OCI-LY3 (cell line): ENCODE results near the gene GAL3ST1.

Experiments
- H2AFZ ChIP-seq: fragments of 200-600, 300-600 bp; shearing (Covaris generic); 2 replicates; pipeline ENCODE4 v1.6.0; 2014; ENCODE audit warnings: antibody characterized with exemption, low read depth, low read length
- H3K27ac ChIP-seq: fragments of 200-600, 300-600 bp; sonication (generic); 2 replicates; pipeline ENCODE4 v1.5.1; 2014; ENCODE audit warnings: mild to moderate bottlenecking, low read length, moderate library complexity, mixed read lengths
- H3K27me3 ChIP-seq: fragments of 200-600, 300-600 bp; sonication (generic); 2 replicates; pipeline ENCODE4 v1.6.1; 2014; ENCODE audit warnings: low read depth, low read length, mixed read lengths
- H3K36me3 ChIP-seq: fragments of 200-600, 300-600 bp; sonication (generic); replicated peaks from 2 replicates; pipeline ENCODE3; 2014; ENCODE audit warnings: low read depth, low read length, mixed read lengths
- H3K4me1 ChIP-seq: fragments of 300-600, 200-600 bp; sonication (generic); 2 replicates; pipeline ENCODE4 v1.6.1; 2014; ENCODE audit warnings: low read length, mixed read lengths
- H3K4me2 ChIP-seq: fragments of 200-600, 300-600 bp; sonication (generic); 2 replicates; pipeline ENCODE4 v1.6.1; 2014; ENCODE audit warnings: low read length, mixed read lengths
- H3K4me3 ChIP-seq: fragments of 300-600, 200-600 bp; sonication (generic); 2 replicates; pipeline ENCODE4 v1.5.1; 2014; ENCODE audit warnings: antibody characterized with exemption, mild to moderate bottlenecking, low read length, moderate library complexity
- H3K79me2 ChIP-seq: fragments of 300-600, 200-600 bp; shearing (Covaris generic); 2 replicates; pipeline ENCODE4 v1.6.1; 2014; ENCODE audit warnings: mild to moderate bottlenecking, low read length, mixed read lengths
- H3K9ac ChIP-seq: fragments of 300-600, 200-600 bp; shearing (Covaris generic); 2 replicates; pipeline ENCODE4 v1.6.0; 2014; ENCODE audit warnings: mild to moderate bottlenecking, low read length, moderate library complexity
- H3K9me3 ChIP-seq: fragments of 200-600, 300-600 bp; shearing (Covaris generic); 2 replicates; pipeline ENCODE4 v1.6.1; 2014; ENCODE audit warnings: low read length, mixed read lengths; ENCODE audit not compliant: insufficient read depth
- H4K20me1 ChIP-seq: fragments of 200-600, 300-600 bp; sonication (generic); 2 replicates; pipeline ENCODE4 v1.6.1; 2016; ENCODE audit warnings: low read length, mixed read lengths; ENCODE audit not compliant: insufficient read depth
- EZH2phosphoT487 ChIP-seq: fragments of 200-600 bp; shearing (Covaris generic); IDR thresholded peaks from 2 replicates; pipeline ENCODE4 v1.6.1; 2018; ENCODE audit warnings: antibody characterized with exemption, mixed run types, low read depth
- TF ChIP-seq, protein P1 (sequence below): fragments of 200-600, 300-600 bp; sonication (generic); IDR thresholded peaks from 2 replicates; pipeline ENCODE4 v1.5.1; 2014; ENCODE audit warnings: antibody characterized with exemption, low read length, low read depth

Gene GAL3ST1

DNA sequence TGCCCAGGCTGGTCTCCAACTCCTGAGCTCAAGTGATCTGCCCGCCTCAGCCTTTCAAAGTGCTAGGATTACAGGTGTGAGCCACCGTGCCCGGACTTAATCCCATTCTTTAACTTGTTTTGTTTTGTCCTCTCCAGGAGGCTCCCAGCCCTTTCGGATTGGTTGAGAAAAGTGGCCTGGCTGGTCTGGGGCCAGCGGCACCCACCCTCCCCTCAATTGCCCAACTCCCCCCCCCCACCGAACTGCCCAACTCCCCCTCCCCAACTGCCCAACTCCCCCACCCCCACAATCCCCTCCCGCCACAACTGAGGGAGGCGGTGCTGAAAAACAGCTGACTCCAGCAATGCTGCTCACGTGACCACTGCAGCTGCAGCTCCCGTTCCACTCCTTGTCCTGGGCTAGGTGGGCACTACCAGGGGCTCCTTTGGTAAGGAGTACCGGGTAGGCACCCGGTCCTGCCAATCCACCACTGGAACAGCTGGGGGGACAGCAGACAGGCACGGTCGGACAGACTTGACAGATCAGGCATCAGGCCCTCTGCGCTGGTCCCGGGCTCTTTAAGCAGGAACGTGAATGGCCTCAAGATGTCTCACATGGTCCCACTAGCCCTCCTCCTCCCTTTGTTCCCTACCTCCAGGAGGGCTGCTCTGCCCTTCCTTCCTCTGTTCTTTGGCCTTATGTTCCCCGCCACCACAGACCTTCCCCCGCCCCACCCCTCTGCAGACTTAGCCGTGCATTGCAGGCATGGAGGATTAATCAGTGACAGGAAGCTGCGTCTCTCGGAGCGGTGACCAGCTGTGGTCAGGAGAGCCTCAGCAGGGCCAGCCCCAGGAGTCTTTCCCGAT is 32.2 kb upstream of the GAL3ST1 start, which contains the start of gene TCN2:
TCN2 (plus strand) TSS at position 720 of the 845 bp plus-strand sequence. CDS start 158 bp downstream, outside the sequence.
- Histone ChIP-seq H3K27ac (no peak within 1 kb of the TSS), H3K4me1 (peaks cover 49% of the 10 kb centered on the region), H3K9ac (peak within 1 kb of the TSS; percentile 66), H3K4me3 (peak within 1 kb of the TSS; percentile 89), H3K4me2 (peak within 1 kb of the TSS; percentile 93), H3K36me3 (no peaks in the 10 kb centered on the region), H4K20me1 (no peaks in the 10 kb centered on the region), H3K79me2 (no peaks in the 10 kb centered on the region), H2AFZ (peak within 1 kb of the TSS; percentile 99), H3K9me3 (no peaks in the 10 kb centered on the region), H3K27me3 (no peaks in the 10 kb centered on the region)
- TF ChIP-seq, protein P1, sequence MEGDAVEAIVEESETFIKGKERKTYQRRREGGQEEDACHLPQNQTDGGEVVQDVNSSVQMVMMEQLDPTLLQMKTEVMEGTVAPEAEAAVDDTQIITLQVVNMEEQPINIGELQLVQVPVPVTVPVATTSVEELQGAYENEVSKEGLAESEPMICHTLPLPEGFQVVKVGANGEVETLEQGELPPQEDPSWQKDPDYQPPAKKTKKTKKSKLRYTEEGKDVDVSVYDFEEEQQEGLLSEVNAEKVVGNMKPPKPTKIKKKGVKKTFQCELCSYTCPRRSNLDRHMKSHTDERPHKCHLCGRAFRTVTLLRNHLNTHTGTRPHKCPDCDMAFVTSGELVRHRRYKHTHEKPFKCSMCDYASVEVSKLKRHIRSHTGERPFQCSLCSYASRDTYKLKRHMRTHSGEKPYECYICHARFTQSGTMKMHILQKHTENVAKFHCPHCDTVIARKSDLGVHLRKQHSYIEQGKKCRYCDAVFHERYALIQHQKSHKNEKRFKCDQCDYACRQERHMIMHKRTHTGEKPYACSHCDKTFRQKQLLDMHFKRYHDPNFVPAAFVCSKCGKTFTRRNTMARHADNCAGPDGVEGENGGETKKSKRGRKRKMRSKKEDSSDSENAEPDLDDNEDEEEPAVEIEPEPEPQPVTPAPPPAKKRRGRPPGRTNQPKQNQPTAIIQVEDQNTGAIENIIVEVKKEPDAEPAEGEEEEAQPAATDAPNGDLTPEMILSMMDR: no peak
- TF ChIP-seq EZH2phosphoT487: no peak

DNA sequence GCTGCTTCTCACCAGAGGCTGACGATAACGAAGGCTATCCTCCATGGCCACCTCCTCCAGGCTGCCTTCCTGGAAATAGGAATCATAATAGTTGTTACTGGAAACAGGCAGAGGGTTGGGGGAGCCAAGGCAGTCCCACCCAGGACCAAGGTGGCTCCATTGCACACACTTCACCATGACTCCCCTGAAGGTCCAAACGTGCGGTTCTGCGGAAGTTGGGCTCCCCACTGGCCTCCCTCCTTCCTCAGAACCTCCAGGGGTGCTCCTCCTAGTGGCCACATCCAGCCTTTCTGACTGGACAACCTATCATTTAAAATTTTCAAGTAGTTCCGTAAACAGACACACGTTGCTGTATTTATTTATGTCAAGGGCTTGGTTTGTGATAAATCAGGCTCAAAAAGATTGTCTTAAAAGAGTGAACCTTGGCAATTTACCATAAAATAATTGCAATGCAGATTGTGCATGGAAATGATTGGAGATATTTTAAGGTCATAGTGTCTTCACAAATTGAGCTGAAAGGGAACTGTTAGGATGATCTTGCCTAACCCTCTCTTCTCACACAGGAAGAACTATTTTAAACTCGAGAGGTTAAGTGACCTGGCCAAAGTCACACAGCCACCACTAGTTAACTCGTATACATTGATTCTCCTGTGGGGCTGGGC is 31.1 kb upstream of the GAL3ST1 start:
- Histone ChIP-seq H3K4me1 (peaks cover 49% of the 10 kb centered on the region), H3K4me2 (peak overlapping the region; percentile 93), H4K20me1 (no peaks in the 10 kb centered on the region), H3K9ac (peak overlapping the region; percentile 66), H3K27me3 (no peaks in the 10 kb centered on the region), H3K27ac (no peak overlapping the region), H3K36me3 (no peaks in the 10 kb centered on the region), H3K79me2 (no peaks in the 10 kb centered on the region), H2AFZ (peak overlapping the region; percentile 99), H3K9me3 (no peaks in the 10 kb centered on the region), H3K4me3 (peak overlapping the region; percentile 89)
- TF ChIP-seq, protein P1: peak; percentile 89
- TF ChIP-seq EZH2phosphoT487: no peak

DNA sequence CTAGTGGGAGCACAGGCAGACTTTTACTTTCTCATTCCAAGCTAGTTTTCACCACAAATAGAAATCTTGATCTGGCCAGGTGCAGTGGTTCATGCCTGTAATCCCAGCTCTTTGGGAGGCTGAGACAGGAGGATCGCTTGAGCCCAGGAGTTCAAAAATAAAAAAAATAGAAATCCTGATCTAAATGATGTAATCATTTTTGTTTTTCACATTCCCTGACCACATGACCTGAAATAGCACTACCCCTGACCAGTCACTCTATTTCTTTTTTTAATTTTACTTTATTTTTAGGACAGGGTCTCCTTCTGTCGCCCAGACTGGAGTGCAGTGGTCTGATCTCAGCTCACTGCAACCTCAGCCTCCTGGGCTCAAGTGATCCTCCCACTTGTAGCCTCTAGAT is 30.3 kb upstream of the GAL3ST1 start:
- Histone ChIP-seq H2AFZ (no peak overlapping the region), H3K36me3 (no peaks in the 10 kb centered on the region), H3K79me2 (no peaks in the 10 kb centered on the region), H3K27ac (no peak overlapping the region), H3K9me3 (no peaks in the 10 kb centered on the region), H3K9ac (no peak overlapping the region), H3K4me1 (peaks cover 41% of the 10 kb centered on the region), H3K4me3 (no peak overlapping the region), H3K27me3 (no peaks in the 10 kb centered on the region), H4K20me1 (no peaks in the 10 kb centered on the region), H3K4me2 (no peak overlapping the region)
- TF ChIP-seq, protein P1: no peak
- no peak for TF ChIP-seq EZH2phosphoT487

DNA sequence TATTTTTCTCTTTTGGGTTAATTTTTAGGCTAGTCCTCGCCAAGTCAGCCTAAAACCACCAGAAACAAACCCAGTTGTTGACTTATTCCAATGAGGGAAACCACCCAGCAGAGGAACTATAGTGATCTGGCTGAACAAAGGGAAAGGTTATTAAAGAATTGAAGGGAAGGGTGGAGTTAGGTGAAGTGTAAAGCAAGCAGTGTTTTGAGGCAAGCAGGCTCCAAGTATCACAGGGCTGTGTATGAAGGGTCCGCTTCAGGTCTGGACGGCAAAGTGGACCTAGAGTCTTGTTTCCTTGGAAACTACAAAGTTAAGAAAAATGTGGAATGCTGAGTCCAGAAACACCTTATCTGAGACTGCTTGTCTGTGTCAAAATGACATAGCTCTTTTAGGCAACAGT is 29.3 kb upstream of the GAL3ST1 start:
- H3K9me3 ChIP-seq: no peaks in the 10 kb centered on the region
- no peak overlapping the region for H3K4me2 ChIP-seq
- H4K20me1 ChIP-seq: no peaks in the 10 kb centered on the region
- H3K27me3 ChIP-seq: no peaks in the 10 kb centered on the region
- H3K4me3 ChIP-seq: no peak overlapping the region
- no peaks in the 10 kb centered on the region for H3K36me3 ChIP-seq
- H3K4me1 ChIP-seq: peaks cover 32% of the 10 kb centered on the region
- H3K27ac ChIP-seq: no peak overlapping the region
- no peak overlapping the region for H2AFZ ChIP-seq
- no peak overlapping the region for H3K9ac ChIP-seq
- no peak for TF ChIP-seq EZH2phosphoT487
- TF ChIP-seq, protein P1: no peak
- H3K79me2 ChIP-seq: no peaks in the 10 kb centered on the region
